GM12873 (cell line): ENCODE measurements around the gene RAPGEF5.

Experiments
- CTCF ChIP-seq: IDR thresholded peaks from 2 replicates; pipeline ENCODE4 v1.5.1; 2012; ENCODE audit warnings: low read depth, mild to moderate bottlenecking, moderate library complexity, low read length, control low read depth; ENCODE audit not compliant: insufficient read depth; ENCODE audit errors: missing control alignments

RAPGEF5 gene

DNA sequence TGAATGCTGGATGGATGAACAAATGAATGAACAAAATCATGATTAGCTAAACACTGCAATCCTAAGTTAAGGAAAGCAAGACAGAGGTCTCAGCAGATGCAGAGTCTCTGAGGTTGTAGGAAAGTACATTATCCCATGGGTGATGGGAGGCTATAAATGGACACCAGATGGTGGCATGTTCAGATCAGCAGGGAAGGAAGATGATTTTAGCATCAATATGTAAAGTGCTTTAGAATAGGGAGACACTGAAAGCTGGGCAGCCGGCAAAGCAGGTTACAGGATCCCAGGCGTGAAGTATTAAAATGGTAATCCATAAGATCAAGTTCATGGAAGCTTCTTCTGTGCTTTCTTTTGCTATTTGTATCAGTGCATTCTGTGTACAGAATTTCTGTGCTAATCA lies 7.9 kb upstream of the RAPGEF5 start:
- TF ChIP-seq CTCF = no peak

DNA sequence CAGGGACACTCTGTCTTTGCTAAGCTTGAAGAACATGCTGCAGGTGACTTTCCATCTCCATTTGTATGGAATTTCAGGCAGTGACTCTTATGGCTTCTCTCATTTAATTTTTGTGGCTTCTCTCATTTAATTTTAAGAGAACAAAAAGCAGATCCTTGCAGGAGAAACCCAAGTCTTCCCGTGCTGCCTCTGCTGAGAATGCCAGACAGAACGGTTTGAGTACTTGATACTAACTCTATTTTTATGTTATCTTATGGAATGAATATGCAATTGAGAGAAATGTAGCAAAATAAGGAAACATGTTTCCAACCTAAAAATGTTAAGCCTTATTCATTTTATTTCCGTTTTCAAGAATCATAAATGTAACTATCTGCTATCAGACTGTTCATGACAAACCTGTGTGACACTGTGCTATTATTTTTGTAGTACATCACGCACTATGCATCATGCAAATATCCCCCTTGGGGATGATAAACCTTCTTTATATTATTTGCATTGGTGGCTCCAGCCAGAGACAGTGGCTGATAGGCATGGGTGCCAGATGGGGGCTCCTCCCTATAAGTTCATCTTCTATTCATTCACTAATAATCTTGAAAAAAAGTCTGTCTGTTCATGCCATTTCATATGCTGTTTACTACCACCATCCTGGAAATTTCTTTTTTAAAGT lies 6.9 kb upstream of the RAPGEF5 start:
- TF ChIP-seq CTCF = no peak

DNA sequence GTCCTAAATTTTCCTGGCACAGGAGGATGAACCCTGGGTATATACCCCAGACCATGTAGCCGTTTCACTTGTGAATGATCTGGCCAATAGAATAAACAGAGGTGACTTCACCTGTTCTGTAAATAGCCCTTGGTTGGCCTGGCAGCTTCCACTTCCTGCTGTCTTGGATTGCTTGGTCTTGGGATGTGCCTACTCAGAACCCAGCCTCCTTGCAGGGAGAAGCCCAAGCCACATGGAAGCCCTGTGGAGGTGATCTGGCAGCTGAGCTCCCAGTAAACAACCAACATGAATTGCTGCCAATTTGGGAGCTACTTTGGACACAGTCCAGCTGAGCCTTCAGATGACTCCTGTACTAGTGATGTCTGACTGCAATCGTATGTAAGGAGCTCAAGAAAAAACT lies 4.8 kb upstream of the RAPGEF5 start:
- TF ChIP-seq CTCF = no peak

DNA sequence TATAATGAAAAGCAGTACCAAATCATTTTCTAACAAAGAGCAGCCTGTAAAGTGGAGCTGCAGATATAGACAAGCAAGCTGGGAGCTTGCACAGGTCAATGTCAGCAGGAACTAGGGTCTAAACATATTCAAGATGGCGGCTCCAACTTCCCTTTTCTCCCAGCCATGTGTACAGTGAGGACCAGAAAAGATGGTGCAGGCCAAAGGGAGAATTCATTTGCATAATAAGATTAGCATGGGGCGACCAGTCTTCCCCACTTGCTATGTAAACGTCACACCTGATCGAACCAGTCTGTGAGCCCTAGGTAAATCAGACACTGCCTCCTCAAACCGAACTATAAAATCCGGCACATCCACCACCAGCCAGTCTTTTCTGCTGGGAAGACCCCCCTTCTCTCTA lies 4.4 kb upstream of the RAPGEF5 start:
- TF ChIP-seq CTCF = no peak

DNA sequence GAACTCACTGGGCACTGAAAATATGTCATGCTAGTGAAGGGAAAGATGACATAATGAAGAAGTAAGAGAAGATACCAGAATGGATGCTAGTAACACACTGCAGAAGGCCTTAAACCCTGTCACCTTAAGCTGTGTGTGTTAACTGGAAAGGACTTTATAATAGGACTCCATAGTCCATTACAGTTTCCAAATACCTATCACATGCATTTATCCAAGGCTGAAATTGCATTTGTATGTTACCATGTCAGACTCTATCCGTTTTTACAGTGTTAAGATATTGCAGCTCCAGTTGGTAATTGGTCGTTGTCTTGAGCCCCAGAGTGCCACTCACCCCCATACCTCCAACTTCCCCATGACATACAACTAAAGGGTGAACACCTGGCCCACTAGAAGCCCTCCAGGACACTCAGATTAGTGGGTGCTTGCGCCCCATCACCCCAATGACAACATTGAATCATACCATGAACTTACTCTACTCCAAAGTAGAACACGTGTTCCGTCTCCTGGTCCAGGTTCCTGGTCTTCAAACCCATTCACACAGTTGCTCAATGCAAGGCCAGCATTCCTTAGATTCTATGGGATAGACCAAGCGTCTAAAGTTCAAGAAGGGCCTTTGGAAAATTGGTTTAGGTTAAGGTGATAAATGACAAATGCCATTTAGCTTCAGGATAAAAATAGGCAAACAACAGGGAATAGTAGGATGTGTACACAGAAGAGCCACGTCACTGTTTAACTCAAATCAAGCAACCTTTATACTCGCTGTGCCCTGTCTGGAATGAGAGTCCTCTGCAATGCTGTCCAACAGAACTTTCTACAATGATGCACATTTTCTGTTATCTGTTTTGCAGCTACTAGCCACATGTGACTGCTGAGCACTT lies 2.1 kb upstream of the RAPGEF5 start:
- no peak for TF ChIP-seq CTCF

- TF ChIP-seq CTCF = no peak
Measured at GRCh38 chr7:22357311-22358175, 589 bp upstream of the RAPGEF5 start.
